Neuron (in vitro differentiated cells): ENCODE measurements around the gene ZNF728.
"Not testable (repeated sequence)": the region's sequence is repeated elsewhere in the genome, so short reads cannot be mapped to it uniquely, and the experiment has no call there.

ENCODE experiments used
- H2AFZ ChIP-seq: one replicate; pipeline ENCODE4 v1.6.1; 2013; ENCODE audit warnings: low read depth, mild to moderate bottlenecking, inconsistent platforms, low read length, moderate library complexity
- H3K27me3 ChIP-seq: one replicate; pipeline ENCODE4 v1.6.1; 2013; ENCODE audit warnings: low read length; ENCODE audit not compliant: insufficient read depth
- H3K36me3 ChIP-seq: one replicate; pipeline ENCODE4 v1.6.1; 2013; ENCODE audit warnings: low read length; ENCODE audit not compliant: insufficient read depth
- H3K4me1 ChIP-seq: one replicate; pipeline ENCODE4 v1.6.1; 2013; ENCODE audit warnings: low read length; ENCODE audit not compliant: insufficient read depth
- H3K4me3 ChIP-seq: 2 replicates; pipeline ENCODE4 v1.5.1; 2013; ENCODE audit warnings: mild to moderate bottlenecking, low read length, moderate library complexity
- H3K9me3 ChIP-seq: one replicate; pipeline ENCODE4 v1.6.1; 2013; ENCODE audit warnings: low read length

Gene ZNF728

GRCh38 chr19:23002690-23003422, at the start of gene ZNF728:
ZNF728 (minus strand) TSS chr19:23003176; CDS start chr19:23003030, 146 bp downstream.
- Histone ChIP-seq H3K9me3 (no peaks in the 10 kb centered on the region), H3K4me1 (no peaks in the 10 kb centered on the region), H3K36me3 (no peaks in the 10 kb centered on the region), H3K27me3 (no peaks in the 10 kb centered on the region), H2AFZ (peak within 1 kb of the TSS; percentile 16), H3K4me3 (no peak within 1 kb of the TSS)

GRCh38 chr19:23052349-23052748, 49.4 kb upstream of the ZNF728 start:
- Histone ChIP-seq H3K4me1 (no peaks in the 10 kb centered on the region), H3K9me3 (no peaks in the 10 kb centered on the region), H3K4me3 (no peak overlapping the region), H3K36me3 (no peaks in the 10 kb centered on the region), H3K27me3 (no peaks in the 10 kb centered on the region), H2AFZ (no peak overlapping the region)

DNA sequence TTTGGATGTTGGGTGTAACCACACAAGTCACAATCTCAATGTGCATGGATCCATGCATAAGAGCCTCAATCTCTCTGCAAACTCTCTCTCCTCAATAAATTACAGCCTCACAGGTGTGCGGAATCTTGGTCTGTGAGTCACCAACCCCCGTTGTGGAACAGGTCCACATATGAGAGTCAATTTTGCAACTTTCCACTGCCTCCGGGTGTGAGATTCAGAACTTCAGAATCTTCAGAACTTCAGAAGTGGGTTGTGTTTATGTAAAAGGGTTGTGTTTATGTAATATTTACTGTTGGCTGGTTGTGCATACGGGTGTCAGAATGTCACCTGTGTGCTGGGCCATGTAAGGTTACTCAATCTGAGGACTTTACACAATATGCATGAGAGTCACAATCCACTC, 46.3 kb upstream of the ZNF728 start:
- Histone ChIP-seq H3K36me3 (no peaks in the 10 kb centered on the region), H3K9me3 (no peaks in the 10 kb centered on the region), H3K27me3 (no peaks in the 10 kb centered on the region), H2AFZ (no peak overlapping the region), H3K4me3 (no peak overlapping the region), H3K4me1 (no peaks in the 10 kb centered on the region)

DNA sequence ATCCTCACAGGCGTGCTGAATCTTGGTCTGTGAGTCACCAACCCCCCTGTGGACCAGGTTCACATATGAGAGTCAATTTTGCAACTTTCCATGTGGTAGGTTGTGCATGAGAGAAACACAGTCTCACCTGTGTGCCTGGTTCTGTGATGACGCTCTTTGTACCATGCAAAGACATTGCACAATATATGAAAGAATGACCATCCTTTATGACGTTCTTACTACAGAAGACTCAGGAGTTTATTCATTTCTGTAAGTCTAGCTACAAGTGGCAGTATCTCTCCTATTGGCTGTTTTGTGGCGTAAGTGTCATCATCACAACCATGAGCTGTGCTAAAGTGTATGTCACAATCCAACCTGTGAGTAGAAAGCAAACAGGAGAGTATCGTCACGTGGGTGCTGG, 43.8 kb upstream of the ZNF728 start:
- H3K4me1 ChIP-seq = no peaks in the 10 kb centered on the region
- no peak overlapping the region for H2AFZ ChIP-seq
- H3K27me3 ChIP-seq = no peaks in the 10 kb centered on the region
- H3K36me3 ChIP-seq = no peaks in the 10 kb centered on the region
- no peaks in the 10 kb centered on the region for H3K9me3 ChIP-seq
- H3K4me3 ChIP-seq = no peak overlapping the region

- no peaks in the 10 kb centered on the region for H3K4me1 ChIP-seq
Observed at GRCh38 chr19:23033721-23034120, 30.7 kb upstream of the ZNF728 start.

GRCh38 chr19:23015660-23016059, 12.7 kb upstream of the ZNF728 start:
- H3K9me3 ChIP-seq = no peaks in the 10 kb centered on the region
- no peaks in the 10 kb centered on the region for H3K4me1 ChIP-seq
- H3K4me3 ChIP-seq = no peak overlapping the region
- no peaks in the 10 kb centered on the region for H3K27me3 ChIP-seq
- no peak overlapping the region for H2AFZ ChIP-seq
- H3K36me3 ChIP-seq = no peaks in the 10 kb centered on the region

More at GRCh38 chr19:23033721-23034120, 30.7 kb upstream of the ZNF728 start:
- H3K4me3 ChIP-seq = no peak overlapping the region
- H2AFZ ChIP-seq = no peak overlapping the region
- H3K27me3 ChIP-seq = no peaks in the 10 kb centered on the region
- peaks cover 3% of the 10 kb centered on the region for H3K9me3 ChIP-seq
- no peaks in the 10 kb centered on the region for H3K36me3 ChIP-seq

GRCh38 chr19:22994957-22995356, 8.0 kb downstream of the ZNF728 start:
- H3K36me3 ChIP-seq, H3K4me1 ChIP-seq, H3K27me3 ChIP-seq, H2AFZ ChIP-seq, H3K9me3 ChIP-seq, H3K4me3 ChIP-seq: not testable (repeated sequence)

DNA sequence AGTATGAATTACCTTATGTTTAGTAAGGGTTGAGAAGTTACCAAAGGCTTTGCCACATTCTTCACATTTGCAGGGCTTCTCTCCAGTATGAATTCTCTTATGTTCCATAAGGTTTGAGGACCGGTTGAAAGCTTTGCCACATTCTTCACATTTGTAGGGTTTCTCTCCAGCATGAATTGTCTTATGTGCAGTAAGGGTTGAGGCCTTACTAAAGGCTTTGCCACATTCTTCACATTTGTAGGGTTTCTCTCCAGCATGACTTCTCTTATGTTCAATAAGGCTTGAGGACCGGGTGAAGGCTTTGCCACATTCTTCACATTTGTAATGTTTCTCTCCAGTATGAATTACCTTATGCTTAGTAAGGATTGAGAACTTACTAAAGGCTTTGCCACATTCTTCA, 26.7 kb downstream of the ZNF728 start:
- Histone ChIP-seq H3K4me3 (no peak overlapping the region), H3K27me3 (no peaks in the 10 kb centered on the region), H3K9me3 (peaks cover 13% of the 10 kb centered on the region), H3K36me3 (no peaks in the 10 kb centered on the region), H3K4me1 (no peaks in the 10 kb centered on the region), H2AFZ (no peak overlapping the region)

DNA sequence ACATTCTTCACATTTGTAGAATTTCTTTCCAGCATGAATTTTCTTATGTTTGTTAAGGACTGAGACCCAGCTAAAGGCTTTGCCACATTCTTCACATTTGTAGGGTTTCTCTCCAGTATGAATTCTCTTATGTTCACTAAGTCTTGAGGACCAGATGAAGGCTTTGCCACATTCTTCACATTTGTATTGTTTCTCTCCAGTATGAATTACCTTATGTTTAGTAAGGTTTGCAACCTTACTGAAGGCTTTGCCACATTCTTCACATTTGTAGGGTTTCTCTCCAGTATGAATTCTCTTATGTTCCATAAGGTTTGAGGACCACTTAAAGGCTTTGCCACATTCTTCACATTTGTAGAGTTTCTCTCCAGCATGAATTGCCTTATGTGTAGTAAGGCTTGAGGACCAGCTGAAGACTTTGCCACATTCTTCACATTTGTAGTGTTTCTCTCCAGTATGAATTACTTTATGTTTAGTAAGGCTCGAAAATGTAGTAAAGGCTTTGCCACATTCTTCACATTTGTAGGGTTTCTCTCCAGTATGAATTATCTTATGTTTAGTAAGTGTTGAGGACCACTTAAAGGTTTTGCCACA, 27.3 kb downstream of the ZNF728 start:
- not testable (repeated sequence) for H3K4me1 ChIP-seq, H3K4me3 ChIP-seq, H2AFZ ChIP-seq, H3K27me3 ChIP-seq, H3K36me3 ChIP-seq
- peaks cover 13% of the 10 kb centered on the region for H3K9me3 ChIP-seq

DNA sequence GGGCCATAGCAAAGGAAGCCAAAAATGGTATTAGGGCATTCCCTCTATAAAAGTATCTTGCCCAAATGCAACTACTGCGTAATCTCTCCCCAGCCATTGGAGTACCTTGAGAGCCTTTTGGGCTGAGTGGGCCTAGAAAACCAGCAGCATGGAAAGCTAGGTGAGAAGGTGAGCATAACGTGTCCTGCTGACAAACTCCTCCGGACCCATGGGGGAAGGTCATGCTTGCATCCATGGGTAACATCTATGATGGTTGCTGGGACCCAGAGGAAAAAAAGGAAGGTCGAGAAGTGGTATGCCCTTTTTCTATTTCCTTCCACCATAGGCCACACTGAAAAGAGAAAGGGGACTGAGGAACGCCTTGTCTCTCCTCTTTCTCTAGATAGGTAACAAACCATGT, 57.4 kb downstream of the ZNF728 start:
- H3K9me3 ChIP-seq = peaks cover 6% of the 10 kb centered on the region
- H3K27me3 ChIP-seq = no peaks in the 10 kb centered on the region
- no peaks in the 10 kb centered on the region for H3K4me1 ChIP-seq
- no peak overlapping the region for H2AFZ ChIP-seq
- no peak overlapping the region for H3K4me3 ChIP-seq
- H3K36me3 ChIP-seq = no peaks in the 10 kb centered on the region

DNA sequence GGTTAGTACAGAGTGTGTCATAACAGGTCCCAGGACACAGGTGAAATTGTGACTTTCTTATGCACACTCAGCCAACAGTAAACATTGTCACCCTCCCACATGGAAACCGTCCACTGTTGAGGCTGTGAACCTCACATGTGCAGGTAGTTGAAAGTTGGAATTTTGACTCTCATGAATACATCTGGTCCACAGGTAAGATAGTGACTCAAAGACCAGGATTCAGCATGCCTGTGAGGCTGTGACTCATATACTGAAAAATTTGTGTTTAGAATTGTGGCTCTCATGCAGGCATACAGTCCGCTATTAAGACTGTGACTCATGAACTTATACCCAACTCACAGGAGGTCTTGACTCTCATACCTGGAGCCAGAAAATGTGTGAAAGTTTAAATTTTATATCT, 67.8 kb downstream of the ZNF728 start:
- Histone ChIP-seq H3K4me3 (no peak overlapping the region), H3K36me3 (no peaks in the 10 kb centered on the region)

GRCh38 chr19:22927576-22927975, 75.4 kb downstream of the ZNF728 start:
- H3K4me3 ChIP-seq, H3K4me1 ChIP-seq, H2AFZ ChIP-seq, H3K9me3 ChIP-seq, H3K36me3 ChIP-seq, H3K27me3 ChIP-seq: not testable (repeated sequence)

More for the DNA sequence above, 67.8 kb downstream of the ZNF728 start:
- no peaks in the 10 kb centered on the region for H3K9me3 ChIP-seq
- H3K27me3 ChIP-seq = no peaks in the 10 kb centered on the region
- H2AFZ ChIP-seq = no peak overlapping the region
- H3K4me1 ChIP-seq = no peaks in the 10 kb centered on the region

- not testable (repeated sequence) for H3K4me1 ChIP-seq, H3K4me3 ChIP-seq, H2AFZ ChIP-seq, H3K36me3 ChIP-seq, H3K27me3 ChIP-seq, H3K9me3 ChIP-seq
Observed at GRCh38 chr19:22925181-22925580, 77.8 kb downstream of the ZNF728 start.
